HFFc6 (cell line): ENCODE measurements around the gene DENND5A. TPM values are rescaled to one million over a fixed set of nuclear protein-coding genes. Genes with fewer than 3 reads are reported as not detected.
"Not testable (repeated sequence)": the region's sequence is repeated elsewhere in the genome, so short reads cannot be mapped to it uniquely, and the experiment has no call there.

ENCODE experiments used
- DNase-seq: peaks from one replicate; pipeline ENCODE4 v3.0.0-alpha.2; 2018
- H3K27ac Mint-ChIP-seq: 2 replicates; pipeline ENCODE4 v1.8.0; 2020; ENCODE audit warnings: mild to moderate bottlenecking, mixed read lengths
- H3K27me3 Mint-ChIP-seq: 2 replicates; pipeline ENCODE4 v1.8.0; 2021; ENCODE audit warnings: mild to moderate bottlenecking, moderate library complexity, mixed read lengths; ENCODE audit not compliant: insufficient read depth
- H3K36me3 Mint-ChIP-seq: 2 replicates; pipeline ENCODE4 v1.8.0; 2021; ENCODE audit warnings: low read depth, mixed read lengths
- H3K4me1 Mint-ChIP-seq: 2 replicates; pipeline ENCODE4 v1.8.0; 2020; ENCODE audit warnings: low read depth, mixed read lengths
- H3K4me3 Mint-ChIP-seq: 2 replicates; pipeline ENCODE4 v1.8.0; 2020; ENCODE audit warnings: mild to moderate bottlenecking, moderate library complexity, mixed read lengths
- H3K9me3 Mint-ChIP-seq: 2 replicates; pipeline ENCODE4 v1.8.0; 2020; ENCODE audit warnings: mild to moderate bottlenecking, mixed read lengths
- CTCF ChIP-seq: fragments of 200-600 bp; sonication (generic); IDR thresholded peaks from 2 replicates; pipeline ENCODE4 v1.5.0; 2021; ENCODE audit warnings: antibody characterized with exemption, mild to moderate bottlenecking
- total RNA-seq, 6 experiments: library from RNA; stranded (reverse); fragmentation: NEBNext Ultra II Directional; extraction: Animal tissue kit (Norgen Biotek cat#: 25700); gene quantifications; 2 replicates in 1 of 6; 3 replicates in 5 of 6; pipeline ENCODE4 v1.2.3, GENCODE V29; 2021

Gene DENND5A
- total RNA-seq, 6 experiments from 2014 or later, result 82.0 to 106 (median 92.8) TPM

GRCh38 chr11:9231848-9232177 lies 33.3 kb downstream of the DENND5A start:
- peak; percentile 10 for DNase-seq
- no peak for TF ChIP-seq CTCF
- Mint-ChIP-seq H3K4me1 (peaks cover 52% of the 10 kb centered on the region), H3K27ac (peak overlapping the region; percentile 70), H3K4me3 (peak overlapping the region; percentile 72), H3K9me3 (no peaks in the 10 kb centered on the region), H3K36me3 (peaks cover 13% of the 10 kb centered on the region), H3K27me3 (no peaks in the 10 kb centered on the region)

DNA sequence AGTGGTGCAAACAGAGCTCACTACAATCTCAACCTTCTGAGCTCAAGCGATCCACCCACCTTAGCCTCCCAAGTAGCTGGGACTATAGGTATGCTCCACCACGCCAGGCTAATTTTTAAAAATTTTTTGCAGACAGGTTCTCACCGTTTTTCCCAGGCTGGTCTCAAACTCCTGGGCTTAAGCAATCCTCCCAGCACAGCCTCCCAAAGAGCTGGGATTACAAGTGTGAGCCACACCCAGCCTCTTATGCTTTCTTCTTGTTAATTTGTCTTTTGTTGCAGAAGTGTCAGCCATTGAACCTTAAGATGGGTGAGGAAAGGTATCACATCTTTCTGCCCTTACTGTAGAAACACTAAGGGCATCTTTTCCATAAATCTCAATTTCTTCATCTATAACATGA lies 34.9 kb downstream of the DENND5A start:
- H3K27me3 Mint-ChIP-seq, result no peaks in the 10 kb centered on the region
- peak overlapping the region; percentile 14; the same call in 1 of the 2 replicates for H3K27ac Mint-ChIP-seq
- H3K36me3 Mint-ChIP-seq, result peaks cover 18% of the 10 kb centered on the region
- H3K4me1 Mint-ChIP-seq, result peaks cover 61% of the 10 kb centered on the region
- no peak for DNase-seq
- no peak for TF ChIP-seq CTCF
- H3K4me3 Mint-ChIP-seq, result no peak overlapping the region
- no peaks in the 10 kb centered on the region for H3K9me3 Mint-ChIP-seq

DNA sequence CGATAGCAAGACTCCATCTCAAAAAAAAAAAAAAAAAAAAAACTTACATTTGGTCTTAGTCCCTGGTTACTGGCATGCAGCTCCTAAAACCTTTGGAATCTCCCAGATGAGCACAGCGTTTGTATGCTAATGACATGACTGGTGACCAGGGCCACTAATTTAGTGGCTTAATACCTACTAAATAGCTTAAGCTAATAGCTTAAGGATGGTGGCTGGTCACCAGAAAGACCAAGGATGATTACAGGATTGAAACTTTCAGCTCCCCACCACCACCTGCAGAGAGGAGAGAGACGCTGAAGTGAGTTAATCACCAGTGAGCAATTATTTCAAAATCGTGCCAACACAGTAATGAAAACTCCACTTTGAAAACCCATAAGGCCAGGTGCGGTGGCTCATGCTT lies 37.1 kb downstream of the DENND5A start:
- H3K27ac Mint-ChIP-seq, result no peak overlapping the region
- H3K27me3 Mint-ChIP-seq, result no peaks in the 10 kb centered on the region; the same call in 1 of the 2 replicates
- peaks cover 47% of the 10 kb centered on the region for H3K4me1 Mint-ChIP-seq
- H3K9me3 Mint-ChIP-seq, result no peaks in the 10 kb centered on the region
- DNase-seq, result no peak
- 0 out of 2 replicates have a peak, but pooled peaks cover 5% of the 10 kb centered on the region for H3K36me3 Mint-ChIP-seq
- no peak for TF ChIP-seq CTCF
- H3K4me3 Mint-ChIP-seq, result no peak overlapping the region

DNA sequence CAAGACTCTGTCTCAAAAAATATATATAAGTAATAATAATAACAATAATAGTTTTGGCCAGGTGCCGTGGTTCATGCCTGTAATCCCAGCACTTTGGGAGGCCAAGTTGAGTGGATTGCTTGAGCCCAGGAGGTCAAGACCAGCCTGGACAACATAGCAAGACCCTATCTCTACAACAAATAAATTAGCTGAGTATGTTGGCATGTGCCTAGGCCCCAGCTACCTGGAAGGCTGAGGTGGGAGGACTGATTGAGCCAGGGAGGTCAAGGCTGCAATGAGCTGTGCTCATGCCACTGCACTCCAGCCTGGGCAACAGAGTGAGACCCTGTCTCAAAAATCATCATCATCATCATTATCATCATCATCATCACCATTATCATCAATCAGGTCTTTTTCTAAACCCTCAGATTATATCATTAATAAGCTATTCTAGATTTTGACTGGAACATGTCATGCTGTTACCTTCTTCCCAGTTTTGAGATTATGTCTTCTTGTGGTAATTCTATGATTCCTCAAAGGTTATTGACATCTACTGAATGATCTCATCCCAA lies 39.3 kb downstream of the DENND5A start:
- DNase-seq, result no peak
- H3K27me3 Mint-ChIP-seq, result no peaks in the 10 kb centered on the region; the same call in 1 of the 2 replicates
- H3K4me3 Mint-ChIP-seq, result no peak overlapping the region
- H3K9me3 Mint-ChIP-seq, result no peaks in the 10 kb centered on the region
- 0 out of 2 replicates have a peak, but pooled peaks cover 5% of the 10 kb centered on the region for H3K36me3 Mint-ChIP-seq
- no peak for TF ChIP-seq CTCF
- no peak overlapping the region for H3K27ac Mint-ChIP-seq
- peaks cover 25% of the 10 kb centered on the region for H3K4me1 Mint-ChIP-seq

DNA sequence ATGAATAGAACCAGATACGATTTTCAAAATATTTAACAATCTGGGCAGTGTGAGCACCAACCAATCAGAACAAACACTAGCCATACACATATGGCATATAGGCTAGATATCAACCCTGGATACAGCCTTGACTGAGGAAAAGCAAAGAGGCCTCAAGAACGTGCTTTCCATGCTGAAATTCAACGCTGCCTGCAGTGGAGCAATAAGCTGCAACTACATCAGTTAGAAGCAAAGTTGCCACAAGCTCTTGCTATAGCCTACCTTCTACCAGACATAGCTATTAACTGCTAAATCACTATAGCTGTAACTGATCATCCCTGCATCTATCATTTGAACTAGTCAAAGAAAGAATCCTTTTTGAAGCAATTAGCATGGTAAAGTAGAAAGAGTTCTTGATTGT lies 42.5 kb downstream of the DENND5A start:
- H3K4me1 Mint-ChIP-seq, result peaks cover 22% of the 10 kb centered on the region
- H3K36me3 Mint-ChIP-seq, result 0 out of 2 replicates have a peak, but pooled peaks cover 5% of the 10 kb centered on the region
- no peak overlapping the region for H3K27ac Mint-ChIP-seq
- no peaks in the 10 kb centered on the region; the same call in 1 of the 2 replicates for H3K27me3 Mint-ChIP-seq
- TF ChIP-seq CTCF, result no peak
- no peaks in the 10 kb centered on the region for H3K9me3 Mint-ChIP-seq
- no peak for DNase-seq
- no peak overlapping the region for H3K4me3 Mint-ChIP-seq

- H3K4me3 Mint-ChIP-seq, DNase-seq, H3K9me3 Mint-ChIP-seq, H3K27me3 Mint-ChIP-seq, H3K36me3 Mint-ChIP-seq, H3K27ac Mint-ChIP-seq: not testable (repeated sequence)
- peaks cover 18% of the 10 kb centered on the region for H3K4me1 Mint-ChIP-seq
These were observed 44.3 kb downstream of the DENND5A start for GRCh38 chr11:9220853-9221252.
